ENCODE results near the gene COX19. TPM values are rescaled to one million over a fixed set of nuclear protein-coding genes. Genes with fewer than 3 reads are reported as not detected.
"Not testable (repeated sequence)": the region's sequence is repeated elsewhere in the genome, so short reads cannot be mapped to it uniquely, and the experiment has no call there.

The COX19 gene
- polyA plus RNA-seq, 1 donor from 2014 or later, result 16.0 TPM

- Histone ChIP-seq H3K9me3 (ENCODE audit: low read length) (no peaks in the 10 kb centered on the region), H3K4me3 (ENCODE audit: low read length) (no peak overlapping the region), H3K27me3 (ENCODE audit: insufficient read depth, low read depth, low read length) (no peaks in the 10 kb centered on the region), H3K9ac (ENCODE audit: low read length) (no peak overlapping the region), H3F3A (ENCODE audit: insufficient read depth, low read length, poor library complexity, severe bottlenecking) (no peaks in the 10 kb centered on the region), H4K20me1 (ENCODE audit: insufficient read depth) (no peaks in the 10 kb centered on the region), H3K9me2 (ENCODE audit: insufficient read depth, low read length) (no peaks in the 10 kb centered on the region), H3K36me3 (ENCODE audit: insufficient read depth, low read length) (no peaks in the 10 kb centered on the region), H3K4me2 (ENCODE audit: low read length) (no peak overlapping the region), H3K27ac (ENCODE audit: low read length) (no peak overlapping the region), H3K79me2 (replicated peaks; ENCODE audit: insufficient read depth, low read length) (no peaks in the 10 kb centered on the region), H2AFZ (ENCODE audit: low read depth, low read length) (no peak overlapping the region)
- TF ChIP-seq TAF1 (IDR thresholded peaks at IDR 0.05; ENCODE audit: low read depth) (no peak), EZH2 (IDR thresholded peaks at IDR 0.05; ENCODE audit: borderline replicate concordance, insufficient read depth, low read length, poor library complexity, severe bottlenecking) (no peak), SMC3 (conservative IDR thresholded peaks at IDR 0.05; ENCODE audit: poor library complexity) (no peak), POLR2AphosphoS5 (IDR thresholded peaks at IDR 0.05) (no peak), CTCF (IDR thresholded peaks at IDR 0.05; ENCODE audit: poor library complexity, severe bottlenecking) (no peak), MXI1 (conservative IDR thresholded peaks at IDR 0.05; ENCODE audit: poor library complexity, severe bottlenecking) (no peak), EP300 (conservative IDR thresholded peaks at IDR 0.05; ENCODE audit: poor library complexity, severe bottlenecking) (no peak), REST (IDR thresholded peaks at IDR 0.05; ENCODE audit: borderline replicate concordance) (no peak), RAD21 (conservative IDR thresholded peaks at IDR 0.05) (no peak)
These were observed 30.2 kb downstream of the COX19 start for GRCh38 chr7:945147-945555.

DNA sequence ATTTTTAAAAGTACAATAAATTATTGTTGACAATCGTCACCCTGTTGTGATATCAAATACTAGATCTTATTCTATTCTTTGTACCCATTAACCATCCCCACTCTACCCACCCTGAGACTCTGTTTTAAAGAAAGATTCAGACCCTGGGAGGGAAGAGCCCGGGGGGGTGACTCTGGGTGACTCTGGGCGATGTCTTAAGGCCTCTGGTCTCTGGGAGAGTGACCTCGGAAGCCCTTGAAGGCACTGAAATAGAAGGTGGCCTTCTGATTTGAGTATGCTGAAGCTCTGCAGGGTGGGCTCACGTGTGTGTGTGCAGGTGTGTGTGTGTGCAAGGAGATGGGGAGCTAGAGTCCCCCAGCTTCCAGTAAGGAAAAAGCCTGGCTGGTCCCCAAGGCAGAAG lies 30.6 kb downstream of the COX19 start:
- no peaks in the 10 kb centered on the region for H3K9me2 ChIP-seq (ENCODE audit: insufficient read depth, low read length)
- H3F3A ChIP-seq (ENCODE audit: insufficient read depth, low read length, poor library complexity, severe bottlenecking), result no peaks in the 10 kb centered on the region
- no peaks in the 10 kb centered on the region for H3K79me2 ChIP-seq (replicated peaks; ENCODE audit: insufficient read depth, low read length)
- H3K36me3 ChIP-seq (ENCODE audit: insufficient read depth, low read length), result no peaks in the 10 kb centered on the region
- no peaks in the 10 kb centered on the region for H3K9me3 ChIP-seq (ENCODE audit: low read length)
- no peaks in the 10 kb centered on the region for H3K27me3 ChIP-seq (ENCODE audit: insufficient read depth, low read depth, low read length)
- H3K4me2 ChIP-seq (ENCODE audit: low read length), result no peak overlapping the region
- no peak overlapping the region for H3K9ac ChIP-seq (ENCODE audit: low read length)
- no peak overlapping the region for H3K4me3 ChIP-seq (ENCODE audit: low read length)
- no peak overlapping the region for H2AFZ ChIP-seq (ENCODE audit: low read depth, low read length)
- H3K27ac ChIP-seq (ENCODE audit: low read length), result no peak overlapping the region
- H4K20me1 ChIP-seq (ENCODE audit: insufficient read depth), result no peaks in the 10 kb centered on the region
- TF ChIP-seq CTCF (IDR thresholded peaks at IDR 0.05; ENCODE audit: poor library complexity, severe bottlenecking), result no peak
- no peak for TF ChIP-seq RAD21 (conservative IDR thresholded peaks at IDR 0.05)
- TF ChIP-seq EP300 (conservative IDR thresholded peaks at IDR 0.05; ENCODE audit: poor library complexity, severe bottlenecking), result no peak
- TF ChIP-seq TAF1 (IDR thresholded peaks at IDR 0.05; ENCODE audit: low read depth), result no peak
- TF ChIP-seq SMC3 (conservative IDR thresholded peaks at IDR 0.05; ENCODE audit: poor library complexity), result no peak
- no peak for TF ChIP-seq POLR2AphosphoS5 (IDR thresholded peaks at IDR 0.05)
- no peak for TF ChIP-seq MXI1 (conservative IDR thresholded peaks at IDR 0.05; ENCODE audit: poor library complexity, severe bottlenecking)
- TF ChIP-seq EZH2 (IDR thresholded peaks at IDR 0.05; ENCODE audit: borderline replicate concordance, insufficient read depth, low read length, poor library complexity, severe bottlenecking), result no peak
- no peak for TF ChIP-seq REST (IDR thresholded peaks at IDR 0.05; ENCODE audit: borderline replicate concordance)

- H3K9me2 ChIP-seq (ENCODE audit: insufficient read depth, low read length); H3K27ac ChIP-seq (ENCODE audit: low read length); H3F3A ChIP-seq (ENCODE audit: insufficient read depth, low read length, poor library complexity, severe bottlenecking); H3K9me3 ChIP-seq (ENCODE audit: low read length); H3K36me3 ChIP-seq (ENCODE audit: insufficient read depth, low read length); H3K9ac ChIP-seq (ENCODE audit: low read length); H3K4me3 ChIP-seq (ENCODE audit: low read length); H3K4me2 ChIP-seq (ENCODE audit: low read length); H3K79me2 ChIP-seq (replicated peaks; ENCODE audit: insufficient read depth, low read length); H2AFZ ChIP-seq (ENCODE audit: low read depth, low read length); H4K20me1 ChIP-seq (ENCODE audit: insufficient read depth); H3K27me3 ChIP-seq (ENCODE audit: insufficient read depth, low read depth, low read length): not testable (repeated sequence)
These were observed 31.6 kb downstream of the COX19 start for GRCh38 chr7:943793-944192.

All from neural cell (in vitro differentiated cells).